NT2/D1 (cell line): ENCODE results near the gene ZFP62.

Source experiments
- DNase-seq: peaks from one replicate; pipeline ENCODE4 v3.0.0-alpha.2; 2011; ENCODE audit warnings: low read depth, low spot score
- H3K27me3 ChIP-seq: 2 replicates; pipeline ENCODE4 v1.6.0; 2011; ENCODE audit warnings: mild to moderate bottlenecking; ENCODE audit not compliant: insufficient read length, insufficient read depth
- H3K36me3 ChIP-seq: 2 replicates; pipeline ENCODE4 v1.6.1; 2011; ENCODE audit warnings: mild to moderate bottlenecking, low read length, mixed read lengths; ENCODE audit not compliant: insufficient read depth, insufficient read length
- H3K4me1 ChIP-seq: 2 replicates; pipeline ENCODE4 v1.5.1; 2011; ENCODE audit not compliant: insufficient read depth, insufficient read length
- H3K4me3 ChIP-seq: 2 replicates; pipeline ENCODE4 v1.5.1; 2011; ENCODE audit warnings: low read depth; ENCODE audit not compliant: insufficient read length
- H3K9ac ChIP-seq: 2 replicates; pipeline ENCODE4 v1.6.0; 2011; ENCODE audit warnings: low read depth; ENCODE audit not compliant: insufficient read length
- H3K9me3 ChIP-seq: 2 replicates; pipeline ENCODE4 v1.5.1; 2011; ENCODE audit warnings: mild to moderate bottlenecking, low read length; ENCODE audit not compliant: insufficient read depth
- SUZ12 ChIP-seq: IDR thresholded peaks from 2 replicates; pipeline ENCODE4 v1.6.1; 2011; ENCODE audit not compliant: insufficient read length, insufficient read depth; ENCODE audit errors: extremely low read depth
- YY1 ChIP-seq: IDR thresholded peaks from 2 replicates; pipeline ENCODE4 v1.6.1; 2011; ENCODE audit not compliant: insufficient read length, insufficient read depth
- ZNF274 ChIP-seq: IDR thresholded peaks from 2 replicates; pipeline ENCODE4 v1.6.1; 2011; ENCODE audit warnings: mild to moderate bottlenecking, low read depth, low read length

The ZFP62 gene

GRCh38 chr5:180874804-180875582 lies 13.9 kb upstream of the ZFP62 start:
- no peaks in the 10 kb centered on the region for H3K9me3 ChIP-seq
- no peak overlapping the region for H3K9ac ChIP-seq

GRCh38 chr5:180873615-180874520 lies 12.8 kb upstream of the ZFP62 start:
- H3K9ac ChIP-seq = no peak overlapping the region
- no peaks in the 10 kb centered on the region for H3K4me1 ChIP-seq
- TF ChIP-seq ZNF274 (no peak), SUZ12 (no peak), YY1 (no peak)
- no peak overlapping the region for H3K4me3 ChIP-seq
- DNase-seq = no peak
- no peaks in the 10 kb centered on the region for H3K27me3 ChIP-seq
- H3K36me3 ChIP-seq = no peaks in the 10 kb centered on the region
- H3K9me3 ChIP-seq = no peaks in the 10 kb centered on the region

More at GRCh38 chr5:180874804-180875582, 13.9 kb upstream of the ZFP62 start:
- Histone ChIP-seq H3K4me3 (no peak overlapping the region), H3K36me3 (no peaks in the 10 kb centered on the region), H3K4me1 (no peaks in the 10 kb centered on the region), H3K27me3 (no peaks in the 10 kb centered on the region)
- TF ChIP-seq ZNF274 (no peak), SUZ12 (no peak), YY1 (no peak)
- no peak for DNase-seq

- Histone ChIP-seq H3K36me3 (no peaks in the 10 kb centered on the region), H3K9me3 (no peaks in the 10 kb centered on the region), H3K9ac (no peak overlapping the region), H3K4me1 (no peaks in the 10 kb centered on the region), H3K27me3 (no peaks in the 10 kb centered on the region), H3K4me3 (no peak overlapping the region)
- no peak for TF ChIP-seq YY1
- no peak for TF ChIP-seq ZNF274
- TF ChIP-seq SUZ12 = no peak
- DNase-seq = no peak
Observed at GRCh38 chr5:180872419-180872818, 11.3 kb upstream of the ZFP62 start.

GRCh38 chr5:180870276-180871068 lies 9.4 kb upstream of the ZFP62 start:
- Histone ChIP-seq H3K4me1 (no peaks in the 10 kb centered on the region), H3K36me3 (no peaks in the 10 kb centered on the region), H3K27me3 (no peaks in the 10 kb centered on the region), H3K9ac (no peak overlapping the region), H3K9me3 (no peaks in the 10 kb centered on the region), H3K4me3 (no peak overlapping the region)
- TF ChIP-seq SUZ12 (no peak), ZNF274 (no peak), YY1 (no peak)
- DNase-seq = no peak

GRCh38 chr5:180869587-180869986 lies 8.5 kb upstream of the ZFP62 start:
- no peak for DNase-seq
- no peaks in the 10 kb centered on the region for H3K4me1 ChIP-seq
- no peaks in the 10 kb centered on the region for H3K9me3 ChIP-seq
- TF ChIP-seq YY1 (no peak), ZNF274 (no peak), SUZ12 (no peak)
- no peaks in the 10 kb centered on the region for H3K27me3 ChIP-seq
- no peak overlapping the region for H3K9ac ChIP-seq
- H3K36me3 ChIP-seq = no peaks in the 10 kb centered on the region
- no peak overlapping the region for H3K4me3 ChIP-seq

- no peak for TF ChIP-seq SUZ12
- no peak for TF ChIP-seq ZNF274
- TF ChIP-seq YY1 = no peak
- H3K4me3 ChIP-seq = no peak overlapping the region
- H3K36me3 ChIP-seq = no peaks in the 10 kb centered on the region
- no peaks in the 10 kb centered on the region for H3K9me3 ChIP-seq
- H3K27me3 ChIP-seq = no peaks in the 10 kb centered on the region
- H3K9ac ChIP-seq = no peak overlapping the region
- peak; percentile 68 for DNase-seq
- peaks cover under 1% of the 10 kb centered on the region for H3K4me1 ChIP-seq
Observed at GRCh38 chr5:180868960-180869359, 7.9 kb upstream of the ZFP62 start.

- H3K9me3 ChIP-seq = no peaks in the 10 kb centered on the region
- no peak for DNase-seq
- no peak for TF ChIP-seq ZNF274
- no peak for TF ChIP-seq YY1
- TF ChIP-seq SUZ12 = no peak
- H3K36me3 ChIP-seq = no peaks in the 10 kb centered on the region
- H3K4me3 ChIP-seq = no peak overlapping the region
- peaks cover 2% of the 10 kb centered on the region for H3K4me1 ChIP-seq
- H3K9ac ChIP-seq = no peak overlapping the region
- H3K27me3 ChIP-seq = no peaks in the 10 kb centered on the region
Observed at GRCh38 chr5:180866985-180867384, 5.9 kb upstream of the ZFP62 start.
